HepG2 (cell line): ENCODE results near the gene TRIM28.

Experiments used
- FOXM1 ChIP-seq: sonication (generic); formaldehyde crosslinking; IDR thresholded peaks from 2 replicates; pipeline ENCODE4 v1.5.0; 2020; ENCODE audit warnings: missing genetic modification reagents
- ZNF713 ChIP-seq: sonication (generic); formaldehyde crosslinking; IDR thresholded peaks from 2 replicates; pipeline ENCODE4 v1.4.0; 2020; ENCODE audit warnings: mild to moderate bottlenecking, missing genetic modification reagents
- TF ChIP-seq, protein P1 (sequence below): sonication (generic); formaldehyde crosslinking; IDR thresholded peaks from 2 replicates; pipeline ENCODE4 v1.5.0; 2020; ENCODE audit warnings: mild to moderate bottlenecking, missing genetic modification reagents, moderate library complexity

DNA sequence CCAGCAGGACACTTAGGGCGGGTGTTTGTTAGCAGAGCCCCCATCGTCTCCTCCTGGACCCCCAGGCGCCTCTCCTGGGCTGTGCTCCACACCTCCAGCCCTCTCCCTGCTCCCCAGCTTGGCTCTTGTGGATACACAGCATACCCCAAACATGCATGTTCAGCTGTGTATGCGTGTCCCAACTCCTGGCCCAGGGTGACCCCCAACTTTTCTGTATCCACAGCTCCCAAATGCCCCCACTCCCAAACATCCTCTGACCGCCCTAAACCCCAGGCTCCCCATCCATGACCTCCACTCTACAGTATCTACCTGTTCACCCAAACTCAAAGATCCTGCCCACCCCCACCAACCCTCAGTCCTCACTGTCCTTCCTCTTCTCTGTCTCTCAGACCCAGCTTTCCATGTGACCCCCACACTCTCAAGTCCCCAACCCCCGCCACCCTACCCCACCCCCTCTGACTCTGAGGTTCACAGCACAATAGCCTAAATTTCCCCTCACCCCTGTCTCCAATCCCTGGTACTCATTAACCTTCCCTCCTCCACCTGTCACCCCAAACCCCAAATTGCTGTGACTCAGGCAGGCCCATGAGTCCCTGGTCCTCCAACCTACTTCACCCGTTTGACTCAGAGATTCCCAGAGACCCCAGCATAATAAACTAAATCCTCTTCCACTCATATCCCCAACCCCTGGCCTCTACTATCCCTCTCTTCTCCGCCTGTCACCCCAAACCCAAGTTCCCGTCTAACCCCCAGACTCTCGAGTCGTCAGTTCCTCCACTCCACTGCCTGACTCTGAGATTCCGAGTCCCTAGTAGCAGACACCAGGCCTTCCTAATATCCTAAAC lies 13.6 kb downstream of the TRIM28 start:
- TF ChIP-seq ZNF713 (CRISPR knock-in tag) (no peak), FOXM1 (CRISPR knock-in tag) (no peak)
- TF ChIP-seq, protein P1, sequence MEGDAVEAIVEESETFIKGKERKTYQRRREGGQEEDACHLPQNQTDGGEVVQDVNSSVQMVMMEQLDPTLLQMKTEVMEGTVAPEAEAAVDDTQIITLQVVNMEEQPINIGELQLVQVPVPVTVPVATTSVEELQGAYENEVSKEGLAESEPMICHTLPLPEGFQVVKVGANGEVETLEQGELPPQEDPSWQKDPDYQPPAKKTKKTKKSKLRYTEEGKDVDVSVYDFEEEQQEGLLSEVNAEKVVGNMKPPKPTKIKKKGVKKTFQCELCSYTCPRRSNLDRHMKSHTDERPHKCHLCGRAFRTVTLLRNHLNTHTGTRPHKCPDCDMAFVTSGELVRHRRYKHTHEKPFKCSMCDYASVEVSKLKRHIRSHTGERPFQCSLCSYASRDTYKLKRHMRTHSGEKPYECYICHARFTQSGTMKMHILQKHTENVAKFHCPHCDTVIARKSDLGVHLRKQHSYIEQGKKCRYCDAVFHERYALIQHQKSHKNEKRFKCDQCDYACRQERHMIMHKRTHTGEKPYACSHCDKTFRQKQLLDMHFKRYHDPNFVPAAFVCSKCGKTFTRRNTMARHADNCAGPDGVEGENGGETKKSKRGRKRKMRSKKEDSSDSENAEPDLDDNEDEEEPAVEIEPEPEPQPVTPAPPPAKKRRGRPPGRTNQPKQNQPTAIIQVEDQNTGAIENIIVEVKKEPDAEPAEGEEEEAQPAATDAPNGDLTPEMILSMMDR (CRISPR knock-in tag): no peak
